ENCODE data around the gene CDC42BPG.
"Not testable (repeated sequence)": the region's sequence is repeated elsewhere in the genome, so short reads cannot be mapped to it uniquely, and the experiment has no call there.

Gene CDC42BPG

GRCh38 chr11:64850979-64851567 is 6.6 kb upstream of the CDC42BPG start:
- DNase-seq: no peak

GRCh38 chr11:64849598-64850356 is 5.3 kb upstream of the CDC42BPG start:
- DNase-seq: no peak

GRCh38 chr11:64848826-64849597 is 4.6 kb upstream of the CDC42BPG start:
- no peak for DNase-seq

GRCh38 chr11:64848214-64848825 is 3.9 kb upstream of the CDC42BPG start:
- DNase-seq: no peak

- peak; percentile 73 for DNase-seq
Measured at GRCh38 chr11:64846998-64847666, 2.7 kb upstream of the CDC42BPG start.

GRCh38 chr11:64845776-64846129 is 1.3 kb upstream of the CDC42BPG start:
- DNase-seq: not testable (repeated sequence)

GRCh38 chr11:64845129-64845775 is 799 bp upstream of the CDC42BPG start:
- DNase-seq: no peak

GRCh38 chr11:64843686-64844329 is 645 bp downstream of the CDC42BPG start:
- no peak for DNase-seq

GRCh38 chr11:64842851-64843685 is 1.4 kb downstream of the CDC42BPG start:
- DNase-seq: no peak

- DNase-seq: no peak
Measured at GRCh38 chr11:64842366-64842759, 2.1 kb downstream of the CDC42BPG start.

GRCh38 chr11:64841592-64842365 is 2.7 kb downstream of the CDC42BPG start:
- DNase-seq: no peak

- DNase-seq: no peak
Measured at GRCh38 chr11:64839887-64840782, 4.3 kb downstream of the CDC42BPG start.

- DNase-seq: no peak
Measured at GRCh38 chr11:64839335-64839734, 5.1 kb downstream of the CDC42BPG start.

- no peak for DNase-seq
Measured at GRCh38 chr11:64838600-64839334, 5.7 kb downstream of the CDC42BPG start.

GRCh38 chr11:64837887-64838351 is 6.5 kb downstream of the CDC42BPG start:
- DNase-seq: no peak

GRCh38 chr11:64836448-64837072 is 7.9 kb downstream of the CDC42BPG start:
- no peak for DNase-seq
